GM19397 (cell line): ENCODE results near the gene DBNL.

Source experiments
- ATAC-seq: cut with Tn5 transposase; IDR thresholded peaks from one replicate; pipeline ENCODE4 v1.9.1; 2021; ENCODE audit warnings: mild to moderate bottlenecking, moderate library complexity; ENCODE audit not compliant: unreplicated experiment

Gene DBNL

GRCh38 chr7:44060948-44061644, 16.6 kb downstream of the DBNL start:
- ATAC-seq, result no peak

- ATAC-seq, result no peak
These were observed 17.2 kb downstream of the DBNL start for GRCh38 chr7:44061645-44062179.

GRCh38 chr7:44062180-44062902, 17.8 kb downstream of the DBNL start:
- ATAC-seq, result no peak

- no peak for ATAC-seq
These were observed 18.4 kb downstream of the DBNL start for GRCh38 chr7:44062903-44063295.

- no peak for ATAC-seq
These were observed 19.0 kb downstream of the DBNL start for GRCh38 chr7:44063547-44063893.

- no peak for ATAC-seq
These were observed 19.6 kb downstream of the DBNL start for GRCh38 chr7:44063894-44064651.

GRCh38 chr7:44064791-44065430, 20.4 kb downstream of the DBNL start:
- no peak for ATAC-seq

- ATAC-seq, result no peak
These were observed 21.1 kb downstream of the DBNL start, which contains the start of gene PGAM2 for GRCh38 chr7:44065431-44066110. TSS of gene PGAM2 (minus strand) at chr7:44065567. CDS start at chr7:44065529, 38 bp downstream.

GRCh38 chr7:44066111-44066460, 21.6 kb downstream of the DBNL start:
- no peak for ATAC-seq

- no peak for ATAC-seq
These were observed 22.1 kb downstream of the DBNL start for GRCh38 chr7:44066494-44067063.

GRCh38 chr7:44067064-44067951, 22.8 kb downstream of the DBNL start:
- ATAC-seq, result no peak

GRCh38 chr7:44068054-44068453, 23.6 kb downstream of the DBNL start:
- no peak for ATAC-seq

GRCh38 chr7:44071726-44072363, 27.3 kb downstream of the DBNL start:
- no peak for ATAC-seq

- no peak for ATAC-seq
These were observed 28.1 kb downstream of the DBNL start for GRCh38 chr7:44072364-44073231.

GRCh38 chr7:44073664-44074348, 29.3 kb downstream of the DBNL start:
- ATAC-seq, result no peak

GRCh38 chr7:44074349-44074695, 29.8 kb downstream of the DBNL start:
- ATAC-seq, result no peak
